HepG2 (cell line): ENCODE measurements around the gene SELENOH. TPM values are rescaled to one million over a fixed set of nuclear protein-coding genes. Genes with fewer than 3 reads are reported as not detected.

Source experiments
- CEBPB ChIP-seq: IDR thresholded peaks from 2 replicates; pipeline ENCODE4 v1.6.1; 2011; ENCODE audit warnings: low read depth, low read length, improper control_type of control experiment, borderline replicate concordance
- FOXO1 ChIP-seq: sonication (generic); formaldehyde crosslinking; IDR thresholded peaks from 2 replicates; pipeline ENCODE4 v1.4.0; 2020; ENCODE audit warnings: missing genetic modification reagents
- GATAD2A ChIP-seq: IDR thresholded peaks from 2 replicates; pipeline ENCODE4 v1.6.1; 2016
- HDAC2 ChIP-seq: sonication (generic); formaldehyde crosslinking; IDR thresholded peaks from 2 replicates; pipeline ENCODE4 v1.4.0; 2020; ENCODE audit warnings: missing genetic modification reagents
- MIER3 ChIP-seq: IDR thresholded peaks from 2 replicates; pipeline ENCODE4 v1.6.1; 2016; ENCODE audit warnings: missing compliant biosample characterization, borderline replicate concordance
- NR1H2 ChIP-seq: sonication (generic); formaldehyde crosslinking; IDR thresholded peaks from 2 replicates; pipeline ENCODE4 v1.8.1; 2022; ENCODE audit warnings: low read depth, missing genetic modification reagents, borderline replicate concordance
- PHB2 ChIP-seq: fragments of 450-650 bp; IDR thresholded peaks from 2 replicates; pipeline ENCODE4 v1.6.1; 2018; ENCODE audit not compliant: partially characterized antibody
- RBFOX2 ChIP-seq: fragments of 200-400 bp; formaldehyde crosslinking; IDR thresholded peaks from 2 replicates; pipeline ENCODE4 v1.6.1; 2017; ENCODE audit warnings: low read depth, mild to moderate bottlenecking, low read length
- RBM39 ChIP-seq: fragments of 200-400 bp; formaldehyde crosslinking; IDR thresholded peaks from one replicate; pipeline ENCODE4 v1.6.1; 2018; ENCODE audit warnings: antibody characterized with exemption, mild to moderate bottlenecking, low read depth, low read length; ENCODE audit not compliant: poor library complexity, severe bottlenecking
- STAG1 ChIP-seq: sonication (generic); formaldehyde crosslinking; IDR thresholded peaks from 2 replicates; pipeline ENCODE4 v1.4.0; 2020; ENCODE audit warnings: missing genetic modification reagents
- ZFP36L2 ChIP-seq: sonication (generic); formaldehyde crosslinking; IDR thresholded peaks from 2 replicates; pipeline ENCODE4 v1.4.0; 2020; ENCODE audit warnings: missing genetic modification reagents
- ZMAT3 ChIP-seq: sonication (generic); formaldehyde crosslinking; conservative IDR thresholded peaks from 2 replicates; pipeline ENCODE4 v1.7.0; 2021; ENCODE audit warnings: missing genetic modification reagents
- ZNF556 ChIP-seq: sonication (generic); formaldehyde crosslinking; IDR thresholded peaks from 2 replicates; pipeline ENCODE4 v1.4.0; 2020; ENCODE audit warnings: mild to moderate bottlenecking, missing genetic modification reagents, borderline replicate concordance
- ZNF557 ChIP-seq: sonication (generic); formaldehyde crosslinking; IDR thresholded peaks from 2 replicates; pipeline ENCODE4 v1.4.0; 2020; ENCODE audit warnings: missing genetic modification reagents
- polyA plus RNA-seq, 8 experiments: library from polyadenylated mRNA; depleted of rRNA in 3 of 8; stranded (reverse) in 7 of 8; unstranded in 1 of 8; fragments of >200 nt; fragmentation: Illumina TruSeq in 4 of 8; extraction: Trizol in 4 of 8; gene quantifications; 2 replicates each; pipeline versions ENCODE4 v1.2.1 to v1.2.3, GENCODE V29; 2011 to 2016; ENCODE audit warnings: low read depth in 4 of 8, missing spikeins in 1 of 8, mixed read lengths in 1 of 8; ENCODE audit not compliant: insufficient read depth in 1 of 8
- total RNA-seq, 5 experiments: library from RNA; depleted of rRNA; stranded (reverse); fragments of >200 nt; fragmentation: Illumina TruSeq; extraction: Trizol; gene quantifications; 2 replicates each; pipeline ENCODE4 v1.2.3, GENCODE V29; 2016; ENCODE audit warnings: low read depth in 1 of 5
- TF ChIP-seq, protein P1 (sequence below): sonication (generic); formaldehyde crosslinking; IDR thresholded peaks from 2 replicates; pipeline ENCODE4 v1.8.0; 2022; ENCODE audit warnings: mild to moderate bottlenecking, missing genetic modification reagents, borderline replicate concordance
- TF ChIP-seq, protein P2 (sequence below): sonication (generic); formaldehyde crosslinking; IDR thresholded peaks from 2 replicates; pipeline ENCODE4 v1.5.1; 2020; ENCODE audit warnings: mild to moderate bottlenecking, missing genetic modification reagents, moderate library complexity
- TF ChIP-seq, protein P3 (sequence below): sonication (generic); formaldehyde crosslinking; IDR thresholded peaks from 2 replicates; pipeline ENCODE4 v1.5.0; 2020; ENCODE audit warnings: missing genetic modification reagents
- TF ChIP-seq, protein P4 (sequence below), 2 experiments: sonication (generic) in 1 of 2; formaldehyde crosslinking in 1 of 2; IDR thresholded peaks; 2 replicates each; pipeline versions ENCODE4 v1.5.1 to v1.6.1; 2011 to 2020; ENCODE audit warnings: borderline replicate concordance in 1 of 2, low read depth in 1 of 2, low read length in 1 of 2, mild to moderate bottlenecking in 1 of 2, missing genetic modification reagents in 1 of 2, moderate library complexity in 1 of 2
- TF ChIP-seq, protein P5 (sequence below): sonication (generic); formaldehyde crosslinking; IDR thresholded peaks from 2 replicates; pipeline ENCODE4 v1.4.0; 2020; ENCODE audit warnings: missing genetic modification reagents, low read depth, mild to moderate bottlenecking, borderline replicate concordance
- TF ChIP-seq, protein P6 (sequence below): sonication (generic); formaldehyde crosslinking; conservative IDR thresholded peaks from 2 replicates; pipeline ENCODE4 v1.4.0; 2020; ENCODE audit warnings: mild to moderate bottlenecking, missing genetic modification reagents, moderate library complexity

The SELENOH gene
- total and polyA plus RNA-seq, 2 of the 13 experiments (the other 11 are each of a cell fraction or from before 2014, with no cell fraction given): 27.2 to 77.4 TPM

DNA sequence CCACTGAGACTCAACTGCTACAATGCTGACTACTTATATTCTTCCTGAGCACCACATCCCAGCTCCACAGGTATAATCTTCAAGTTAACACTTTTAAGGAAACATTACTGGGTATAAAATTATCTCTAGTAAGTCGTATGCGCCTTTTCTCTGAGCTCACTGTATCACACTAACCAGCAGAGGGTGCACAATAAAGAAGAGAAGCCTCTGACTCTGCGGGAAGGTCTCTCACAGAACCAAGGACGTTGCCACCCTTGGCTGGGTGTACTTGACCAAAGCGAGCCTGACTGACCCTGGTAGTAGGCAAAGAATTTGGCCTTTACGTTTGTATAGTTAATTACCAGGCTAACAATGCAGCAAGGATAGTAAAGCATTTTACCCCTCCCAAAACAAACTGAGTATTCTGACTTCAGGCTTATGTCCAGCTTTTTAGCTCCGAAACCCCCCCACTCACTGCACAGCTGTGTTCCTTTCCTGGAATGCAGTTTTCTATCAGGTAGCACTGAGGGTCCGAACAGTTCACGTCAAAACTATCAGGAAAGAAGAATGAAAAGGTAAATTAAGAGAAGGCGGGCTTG is 10.5 kb downstream of the SELENOH start, which contains the start of gene BTBD18 (continued):
- TF ChIP-seq, protein P1, sequence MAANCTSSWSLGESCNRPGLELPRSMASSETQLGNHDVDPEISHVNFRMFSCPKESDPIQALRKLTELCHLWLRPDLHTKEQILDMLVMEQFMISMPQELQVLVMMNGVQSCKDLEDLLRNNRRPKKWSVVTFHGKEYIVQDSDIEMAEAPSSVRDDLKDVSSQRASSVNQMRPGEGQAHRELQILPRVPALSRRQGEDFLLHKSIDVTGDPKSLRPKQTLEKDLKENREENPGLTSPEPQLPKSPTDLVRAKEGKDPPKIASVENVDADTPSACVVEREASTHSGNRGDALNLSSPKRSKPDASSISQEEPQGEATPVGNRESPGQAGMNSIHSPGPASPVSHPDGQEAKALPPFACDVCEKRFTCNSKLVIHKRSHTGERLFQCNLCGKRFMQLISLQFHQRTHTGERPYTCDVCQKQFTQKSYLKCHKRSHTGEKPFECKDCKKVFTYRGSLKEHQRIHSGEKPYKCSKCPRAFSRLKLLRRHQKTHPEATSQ: no peak
- TF ChIP-seq ZNF556 (CRISPR knock-in tag) (no peak), ZNF557 (no peak), RBM39 (no peak), STAG1 (CRISPR knock-in tag) (peak; percentile 81), CEBPB (no peak), HDAC2 (peak; percentile 21; the same call in 1 of the 2 replicates), ZFP36L2 (no peak), PHB2 (no peak), RBFOX2 (no peak), ZMAT3 (no peak), FOXO1 (no peak), GATAD2A (peak; percentile 43), NR1H2 (no peak), MIER3 (CRISPR knock-in tag) (no peak)
- TF ChIP-seq, protein P2, sequence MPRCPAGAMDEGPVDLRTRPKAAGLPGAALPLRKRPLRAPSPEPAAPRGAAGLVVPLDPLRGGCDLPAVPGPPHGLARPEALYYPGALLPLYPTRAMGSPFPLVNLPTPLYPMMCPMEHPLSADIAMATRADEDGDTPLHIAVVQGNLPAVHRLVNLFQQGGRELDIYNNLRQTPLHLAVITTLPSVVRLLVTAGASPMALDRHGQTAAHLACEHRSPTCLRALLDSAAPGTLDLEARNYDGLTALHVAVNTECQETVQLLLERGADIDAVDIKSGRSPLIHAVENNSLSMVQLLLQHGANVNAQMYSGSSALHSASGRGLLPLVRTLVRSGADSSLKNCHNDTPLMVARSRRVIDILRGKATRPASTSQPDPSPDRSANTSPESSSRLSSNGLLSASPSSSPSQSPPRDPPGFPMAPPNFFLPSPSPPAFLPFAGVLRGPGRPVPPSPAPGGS: no peak
- TF ChIP-seq, protein P3, sequence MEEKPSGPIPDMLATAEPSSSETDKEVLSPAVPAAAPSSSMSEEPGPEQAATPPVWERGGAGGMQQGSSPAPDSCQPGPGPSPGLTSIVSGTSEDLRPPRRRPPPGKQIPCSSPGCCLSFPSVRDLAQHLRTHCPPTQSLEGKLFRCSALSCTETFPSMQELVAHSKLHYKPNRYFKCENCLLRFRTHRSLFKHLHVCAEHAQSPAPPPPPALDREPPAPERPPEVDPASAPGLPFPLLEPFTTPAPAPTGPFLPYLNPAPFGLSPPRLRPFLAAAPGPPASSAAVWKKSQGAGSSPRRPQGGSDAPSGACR (CRISPR knock-in tag): no peak
- TF ChIP-seq, protein P4, sequence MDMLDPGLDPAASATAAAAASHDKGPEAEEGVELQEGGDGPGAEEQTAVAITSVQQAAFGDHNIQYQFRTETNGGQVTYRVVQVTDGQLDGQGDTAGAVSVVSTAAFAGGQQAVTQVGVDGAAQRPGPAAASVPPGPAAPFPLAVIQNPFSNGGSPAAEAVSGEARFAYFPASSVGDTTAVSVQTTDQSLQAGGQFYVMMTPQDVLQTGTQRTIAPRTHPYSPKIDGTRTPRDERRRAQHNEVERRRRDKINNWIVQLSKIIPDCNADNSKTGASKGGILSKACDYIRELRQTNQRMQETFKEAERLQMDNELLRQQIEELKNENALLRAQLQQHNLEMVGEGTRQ (IDR thresholded peaks at IDR 0.05; ENCODE audit: low read depth, low read length): no peak
- TF ChIP-seq, protein P4 (CRISPR knock-in tag; IDR thresholded peaks at IDR 0.05; ENCODE audit: borderline replicate concordance): no peak
- TF ChIP-seq, protein P5, sequence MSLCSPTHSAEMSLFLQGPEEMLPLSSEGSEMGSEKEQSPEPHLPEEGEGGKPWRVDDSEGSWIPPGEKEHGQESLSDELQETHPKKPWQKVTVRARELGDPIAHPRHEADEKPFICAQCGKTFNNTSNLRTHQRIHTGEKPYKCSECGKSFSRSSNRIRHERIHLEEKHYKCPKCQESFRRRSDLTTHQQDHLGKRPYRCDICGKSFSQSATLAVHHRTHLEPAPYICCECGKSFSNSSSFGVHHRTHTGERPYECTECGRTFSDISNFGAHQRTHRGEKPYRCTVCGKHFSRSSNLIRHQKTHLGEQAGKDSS: no peak
- TF ChIP-seq, protein P6, sequence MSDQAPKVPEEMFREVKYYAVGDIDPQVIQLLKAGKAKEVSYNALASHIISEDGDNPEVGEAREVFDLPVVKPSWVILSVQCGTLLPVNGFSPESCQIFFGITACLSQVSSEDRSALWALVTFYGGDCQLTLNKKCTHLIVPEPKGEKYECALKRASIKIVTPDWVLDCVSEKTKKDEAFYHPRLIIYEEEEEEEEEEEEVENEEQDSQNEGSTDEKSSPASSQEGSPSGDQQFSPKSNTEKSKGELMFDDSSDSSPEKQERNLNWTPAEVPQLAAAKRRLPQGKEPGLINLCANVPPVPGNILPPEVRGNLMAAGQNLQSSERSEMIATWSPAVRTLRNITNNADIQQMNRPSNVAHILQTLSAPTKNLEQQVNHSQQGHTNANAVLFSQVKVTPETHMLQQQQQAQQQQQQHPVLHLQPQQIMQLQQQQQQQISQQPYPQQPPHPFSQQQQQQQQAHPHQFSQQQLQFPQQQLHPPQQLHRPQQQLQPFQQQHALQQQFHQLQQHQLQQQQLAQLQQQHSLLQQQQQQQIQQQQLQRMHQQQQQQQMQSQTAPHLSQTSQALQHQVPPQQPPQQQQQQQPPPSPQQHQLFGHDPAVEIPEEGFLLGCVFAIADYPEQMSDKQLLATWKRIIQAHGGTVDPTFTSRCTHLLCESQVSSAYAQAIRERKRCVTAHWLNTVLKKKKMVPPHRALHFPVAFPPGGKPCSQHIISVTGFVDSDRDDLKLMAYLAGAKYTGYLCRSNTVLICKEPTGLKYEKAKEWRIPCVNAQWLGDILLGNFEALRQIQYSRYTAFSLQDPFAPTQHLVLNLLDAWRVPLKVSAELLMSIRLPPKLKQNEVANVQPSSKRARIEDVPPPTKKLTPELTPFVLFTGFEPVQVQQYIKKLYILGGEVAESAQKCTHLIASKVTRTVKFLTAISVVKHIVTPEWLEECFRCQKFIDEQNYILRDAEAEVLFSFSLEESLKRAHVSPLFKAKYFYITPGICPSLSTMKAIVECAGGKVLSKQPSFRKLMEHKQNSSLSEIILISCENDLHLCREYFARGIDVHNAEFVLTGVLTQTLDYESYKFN: 0 out of 2 replicates have a peak, but pooled peaks have one; percentile 13
